OCI-LY3 (cell line): ENCODE results near the gene CREB3L2.

Source experiments
- H2AFZ ChIP-seq: fragments of 200-600, 300-600 bp; shearing (Covaris generic); 2 replicates; pipeline ENCODE4 v1.6.0; 2014; ENCODE audit warnings: antibody characterized with exemption, low read depth, low read length
- H3K27ac ChIP-seq: fragments of 200-600, 300-600 bp; sonication (generic); 2 replicates; pipeline ENCODE4 v1.5.1; 2014; ENCODE audit warnings: mild to moderate bottlenecking, low read length, moderate library complexity, mixed read lengths
- H3K27me3 ChIP-seq: fragments of 200-600, 300-600 bp; sonication (generic); 2 replicates; pipeline ENCODE4 v1.6.1; 2014; ENCODE audit warnings: low read depth, low read length, mixed read lengths
- H3K36me3 ChIP-seq: fragments of 200-600, 300-600 bp; sonication (generic); replicated peaks from 2 replicates; pipeline ENCODE3; 2014; ENCODE audit warnings: low read depth, low read length, mixed read lengths
- H3K4me1 ChIP-seq: fragments of 300-600, 200-600 bp; sonication (generic); 2 replicates; pipeline ENCODE4 v1.6.1; 2014; ENCODE audit warnings: low read length, mixed read lengths
- H3K4me2 ChIP-seq: fragments of 200-600, 300-600 bp; sonication (generic); 2 replicates; pipeline ENCODE4 v1.6.1; 2014; ENCODE audit warnings: low read length, mixed read lengths
- H3K4me3 ChIP-seq: fragments of 300-600, 200-600 bp; sonication (generic); 2 replicates; pipeline ENCODE4 v1.5.1; 2014; ENCODE audit warnings: antibody characterized with exemption, mild to moderate bottlenecking, low read length, moderate library complexity
- H3K79me2 ChIP-seq: fragments of 300-600, 200-600 bp; shearing (Covaris generic); 2 replicates; pipeline ENCODE4 v1.6.1; 2014; ENCODE audit warnings: mild to moderate bottlenecking, low read length, mixed read lengths
- H3K9ac ChIP-seq: fragments of 300-600, 200-600 bp; shearing (Covaris generic); 2 replicates; pipeline ENCODE4 v1.6.0; 2014; ENCODE audit warnings: mild to moderate bottlenecking, low read length, moderate library complexity
- H3K9me3 ChIP-seq: fragments of 200-600, 300-600 bp; shearing (Covaris generic); 2 replicates; pipeline ENCODE4 v1.6.1; 2014; ENCODE audit warnings: low read length, mixed read lengths; ENCODE audit not compliant: insufficient read depth
- H4K20me1 ChIP-seq: fragments of 200-600, 300-600 bp; sonication (generic); 2 replicates; pipeline ENCODE4 v1.6.1; 2016; ENCODE audit warnings: low read length, mixed read lengths; ENCODE audit not compliant: insufficient read depth
- CTCF ChIP-seq: fragments of 200-600, 300-600 bp; sonication (generic); IDR thresholded peaks from 2 replicates; pipeline ENCODE4 v1.5.1; 2014; ENCODE audit warnings: antibody characterized with exemption, low read length, low read depth
- EZH2phosphoT487 ChIP-seq: fragments of 200-600 bp; shearing (Covaris generic); IDR thresholded peaks from 2 replicates; pipeline ENCODE4 v1.6.1; 2018; ENCODE audit warnings: antibody characterized with exemption, mixed run types, low read depth

Gene CREB3L2

GRCh38 chr7:137850972-137851945 lies 150.6 kb downstream of the CREB3L2 start:
- TF ChIP-seq EZH2phosphoT487: no peak
- no peak for TF ChIP-seq CTCF
- H3K36me3 ChIP-seq: peaks cover 13% of the 10 kb centered on the region
- H3K27me3 ChIP-seq: no peaks in the 10 kb centered on the region
- no peak overlapping the region for H3K4me2 ChIP-seq
- H2AFZ ChIP-seq: no peak overlapping the region
- no peaks in the 10 kb centered on the region for H3K79me2 ChIP-seq
- H3K9me3 ChIP-seq: no peaks in the 10 kb centered on the region
- H4K20me1 ChIP-seq: no peaks in the 10 kb centered on the region
- no peak overlapping the region for H3K9ac ChIP-seq
- H3K27ac ChIP-seq: no peak overlapping the region
- no peak overlapping the region for H3K4me3 ChIP-seq
- no peaks in the 10 kb centered on the region for H3K4me1 ChIP-seq

- Histone ChIP-seq H3K36me3 (peaks cover 13% of the 10 kb centered on the region), H2AFZ (no peak overlapping the region), H4K20me1 (no peaks in the 10 kb centered on the region), H3K79me2 (no peaks in the 10 kb centered on the region), H3K27ac (no peak overlapping the region), H3K4me2 (no peak overlapping the region), H3K4me1 (no peaks in the 10 kb centered on the region), H3K9ac (no peak overlapping the region), H3K4me3 (no peak overlapping the region), H3K9me3 (no peaks in the 10 kb centered on the region), H3K27me3 (no peaks in the 10 kb centered on the region)
- TF ChIP-seq EZH2phosphoT487 (no peak), CTCF (no peak)
These were observed 151.3 kb downstream of the CREB3L2 start for GRCh38 chr7:137850571-137850970.

GRCh38 chr7:137848095-137848494 lies 153.8 kb downstream of the CREB3L2 start:
- Histone ChIP-seq H4K20me1 (no peaks in the 10 kb centered on the region), H3K4me3 (no peak overlapping the region), H3K4me2 (no peak overlapping the region), H3K9ac (no peak overlapping the region), H2AFZ (no peak overlapping the region), H3K9me3 (no peaks in the 10 kb centered on the region), H3K27ac (no peak overlapping the region), H3K4me1 (no peaks in the 10 kb centered on the region), H3K27me3 (no peaks in the 10 kb centered on the region), H3K79me2 (no peaks in the 10 kb centered on the region), H3K36me3 (peaks cover 10% of the 10 kb centered on the region)
- TF ChIP-seq CTCF (no peak), EZH2phosphoT487 (no peak)

DNA sequence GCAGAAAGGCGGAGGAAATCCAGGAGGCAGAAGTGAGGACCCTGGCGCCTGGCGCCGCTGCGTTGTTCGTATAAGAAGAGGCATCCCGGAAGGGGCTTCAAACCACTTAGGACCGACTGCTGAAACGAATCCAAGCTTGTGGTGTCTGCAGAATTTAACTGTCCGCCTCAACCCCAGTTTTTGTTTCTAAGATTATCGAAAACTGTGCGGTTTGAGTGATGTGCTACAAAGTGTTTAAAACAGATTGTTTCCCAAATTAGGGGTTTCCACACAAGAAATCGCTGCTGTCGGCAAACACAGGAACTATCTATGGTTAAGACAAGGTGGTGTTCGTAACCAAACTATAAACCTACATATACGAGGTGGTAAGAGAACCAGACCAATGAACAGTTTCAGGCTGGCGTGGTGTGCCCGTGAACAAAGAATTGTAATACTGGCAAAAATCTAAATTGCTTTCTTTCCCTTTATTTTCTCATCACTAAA lies 154.3 kb downstream of the CREB3L2 start:
- Histone ChIP-seq H3K9ac (no peak overlapping the region), H3K4me3 (no peak overlapping the region), H3K27ac (no peak overlapping the region), H3K79me2 (no peaks in the 10 kb centered on the region), H3K27me3 (no peaks in the 10 kb centered on the region), H3K4me1 (no peaks in the 10 kb centered on the region), H4K20me1 (no peaks in the 10 kb centered on the region), H2AFZ (no peak overlapping the region), H3K9me3 (no peaks in the 10 kb centered on the region), H3K36me3 (peaks cover 10% of the 10 kb centered on the region), H3K4me2 (no peak overlapping the region)
- TF ChIP-seq EZH2phosphoT487 (no peak), CTCF (no peak)
